ENCODE data around the gene PRKAR2B. TPM values are rescaled to one million over a fixed set of nuclear protein-coding genes. Genes with fewer than 3 reads are reported as not detected.

PRKAR2B gene
- 1 to 10 TPM in 1 of 5 experiments, under 1 TPM in 4; 0.43 to 5.0 (median 0.67) TPM for total RNA-seq
- under 1 TPM; 0.39 to 0.54 TPM for polyA plus RNA-seq
- 0.81 reads per million for total RNA-seq

DNA sequence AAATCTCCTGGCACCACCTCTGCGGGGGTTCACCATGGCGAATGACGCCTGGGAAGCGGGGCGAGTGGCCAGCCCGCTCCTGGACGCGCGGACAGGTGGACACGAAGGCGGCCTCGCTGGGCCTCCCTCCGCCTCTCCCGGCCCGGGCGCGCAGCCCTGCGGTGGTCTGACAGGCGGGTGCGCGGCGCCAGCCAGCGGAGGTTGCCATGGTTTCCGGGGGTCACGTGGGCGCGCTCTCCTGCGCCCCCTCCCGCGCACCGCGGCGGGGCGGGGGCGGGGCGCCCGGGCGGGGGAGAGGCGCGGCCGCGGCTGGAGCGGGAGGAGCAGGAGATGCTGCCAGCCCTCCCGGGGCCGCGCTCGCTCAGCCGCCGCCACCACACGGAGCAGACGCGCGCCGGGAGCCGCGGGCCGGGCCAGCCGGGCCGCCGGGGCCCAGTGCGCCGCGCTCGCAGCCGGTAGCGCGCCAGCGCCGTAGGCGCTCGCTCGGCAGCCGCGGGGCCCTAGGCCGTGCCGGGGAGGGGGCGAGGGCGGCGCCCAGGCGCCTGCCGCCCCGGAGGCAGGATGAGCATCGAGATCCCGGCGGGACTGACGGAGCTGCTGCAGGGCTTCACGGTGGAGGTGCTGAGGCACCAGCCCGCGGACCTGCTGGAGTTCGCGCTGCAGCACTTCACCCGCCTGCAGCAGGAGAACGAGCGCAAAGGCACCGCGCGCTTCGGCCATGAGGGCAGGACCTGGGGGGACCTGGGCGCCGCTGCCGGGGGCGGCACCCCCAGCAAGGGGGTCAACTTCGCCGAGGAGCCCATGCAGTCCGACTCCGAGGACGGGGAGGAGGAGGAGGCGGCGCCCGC is at the start of gene PRKAR2B:
TSS of gene PRKAR2B (plus strand) at position 359 of the 848 bp plus-strand sequence. CDS start at position 562, 203 bp downstream.
- peak within 1 kb of the TSS; percentile 53 for H3K4me3 ChIP-seq (ENCODE audit: low read length)
- peak within 1 kb of the TSS in 7 of 9 donors; percentile 48 to 89 (median 77) for H3K27ac Mint-ChIP-seq
- intact Hi-C loops (cut with micrococcal nuclease), result loop anchor here (1.0 to 10.0 kb wide), 13 partner anchors 82 to 850 kb away; partner anchors contain the start of genes PIK3CG (in 2 of the 2), CCDC71L (in 1 of the 2), COG5 (in 1 of the 2) and DLD (in 1 of the 2)

DNA sequence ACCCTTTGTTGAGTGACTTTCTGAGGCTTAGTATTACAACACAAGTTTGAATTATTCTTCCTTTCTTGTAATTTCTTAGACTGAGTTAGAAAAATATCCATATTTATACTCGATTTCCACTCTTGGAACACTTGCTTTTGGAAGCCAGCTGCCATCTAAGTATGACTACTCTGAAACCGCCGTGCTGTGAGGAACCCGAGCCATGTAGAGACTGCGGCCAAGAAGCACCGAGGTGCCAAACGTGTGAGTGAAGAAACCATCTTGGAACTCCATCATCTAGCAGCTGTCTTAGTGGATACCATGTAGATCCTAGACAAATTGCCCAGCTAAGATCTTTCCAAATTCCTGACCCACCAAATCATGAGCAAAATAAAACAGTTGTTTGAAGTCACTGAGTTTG is 49.7 kb upstream of the PRKAR2B start:
- Mint-ChIP-seq H3K9me3 (peaks cover 0 to 2% (median 0%) of the 10 kb centered on the region in 11 donors), H3K27ac (no peak overlapping the region), H3K4me3 (no peak overlapping the region), H3K36me3 (peaks cover 0 to 6% (median 0%) of the 10 kb centered on the region in 5 donors), H3K27me3 (peaks cover 4 to 21% (median 12%) of the 10 kb centered on the region in 5 donors), H3K4me1 (no peaks in the 10 kb centered on the region)
- Histone ChIP-seq H3K27me3 (ENCODE audit: control insufficient read depth in 2 of 2, insufficient read depth in 2 of 2, low read length in 2 of 2) (no peaks in the 10 kb centered on the region), H3K27ac (ENCODE audit: low read depth, low read length) (no peak overlapping the region), H3K36me3 (ENCODE audit: control insufficient read depth in 2 of 3, insufficient read depth in 3 of 3, low read length in 3 of 3) (no peaks in the 10 kb centered on the region), H3K9me3 (ENCODE audit: control insufficient read depth in 2 of 3, low read length in 3 of 3) (no peaks in the 10 kb centered on the region), H3K4me1 (ENCODE audit: control insufficient read depth in 2 of 2, insufficient read depth in 2 of 2, low read length in 2 of 2) (no peaks in the 10 kb centered on the region), H3K4me3 (ENCODE audit: low read length) (no peak overlapping the region)
- ATAC-seq (no peak), DNase-seq (no peak)
- intact Hi-C loops (cut with micrococcal nuclease), result no loop called here
- CTCF ChIA-PET, result no interaction called here
- POLR2A ChIA-PET, result no interaction called here

More for the DNA sequence above, at the start of gene PRKAR2B:
- POLR2A ChIA-PET, result no interaction called here
- CTCF ChIA-PET, result interaction anchor here (0.6 kb wide), 1 partner anchor 24 kb away, joined by 3 read pairs; no protein-coding TSS in a partner anchor
- H3K36me3 ChIP-seq (ENCODE audit: control insufficient read depth in 2 of 3, insufficient read depth in 3 of 3, low read length in 3 of 3), result no peaks in the 10 kb centered on the region
- peak within 1 kb of the TSS; percentile 78 to 96 (median 90) for H3K4me3 Mint-ChIP-seq
- ATAC-seq, result peak; percentile 96
- H3K4me1 Mint-ChIP-seq, result peaks cover 11 to 19% (median 15%) of the 10 kb centered on the region in 7 donors
- peak; percentile 69 to 81 (median 79) for DNase-seq
- H3K36me3 Mint-ChIP-seq, result no peaks in the 10 kb centered on the region
- H3K4me1 ChIP-seq (ENCODE audit: control insufficient read depth in 2 of 2, insufficient read depth in 2 of 2, low read length in 2 of 2), result peaks cover 4 to 10% of the 10 kb centered on the region in 2 donors
- H3K27me3 ChIP-seq (ENCODE audit: control insufficient read depth in 2 of 2, insufficient read depth in 2 of 2, low read length in 2 of 2), result peaks cover 4 to 8% of the 10 kb centered on the region in 2 donors
- H3K9me3 Mint-ChIP-seq, result peaks cover 0 to 2% (median 0%) of the 10 kb centered on the region in 11 donors
- H3K9me3 ChIP-seq (ENCODE audit: control insufficient read depth in 2 of 3, low read length in 3 of 3), result no peaks in the 10 kb centered on the region
- peaks cover 13 to 47% (median 29%) of the 10 kb centered on the region in 5 donors for H3K27me3 Mint-ChIP-seq
- H3K27ac ChIP-seq (ENCODE audit: low read depth, low read length), result peak within 1 kb of the TSS; percentile 33

- Mint-ChIP-seq H3K4me3 (no peak overlapping the region), H3K4me1 (no peaks in the 10 kb centered on the region), H3K27ac (no peak overlapping the region), H3K9me3 (no peaks in the 10 kb centered on the region), H3K36me3 (peaks cover 0 to 6% (median 0%) of the 10 kb centered on the region in 5 donors), H3K27me3 (peaks cover 4 to 21% (median 12%) of the 10 kb centered on the region in 5 donors)
- Histone ChIP-seq H3K4me3 (ENCODE audit: low read length) (no peak overlapping the region), H3K36me3 (ENCODE audit: control insufficient read depth in 2 of 3, insufficient read depth in 3 of 3, low read length in 3 of 3) (no peaks in the 10 kb centered on the region), H3K9me3 (ENCODE audit: control insufficient read depth in 2 of 3, low read length in 3 of 3) (no peaks in the 10 kb centered on the region), H3K27ac (ENCODE audit: low read depth, low read length) (no peak overlapping the region), H3K4me1 (ENCODE audit: control insufficient read depth in 2 of 2, insufficient read depth in 2 of 2, low read length in 2 of 2) (no peaks in the 10 kb centered on the region), H3K27me3 (ENCODE audit: control insufficient read depth in 2 of 2, insufficient read depth in 2 of 2, low read length in 2 of 2) (no peaks in the 10 kb centered on the region)
- ATAC-seq (no peak), DNase-seq (no peak)
- ChIA-PET CTCF (no interaction called here), POLR2A (no interaction called here)
- intact Hi-C loops (cut with micrococcal nuclease), result no loop called here
These were observed 46.8 kb upstream of the PRKAR2B start for GRCh38 chr7:106997487-106998271.

DNA sequence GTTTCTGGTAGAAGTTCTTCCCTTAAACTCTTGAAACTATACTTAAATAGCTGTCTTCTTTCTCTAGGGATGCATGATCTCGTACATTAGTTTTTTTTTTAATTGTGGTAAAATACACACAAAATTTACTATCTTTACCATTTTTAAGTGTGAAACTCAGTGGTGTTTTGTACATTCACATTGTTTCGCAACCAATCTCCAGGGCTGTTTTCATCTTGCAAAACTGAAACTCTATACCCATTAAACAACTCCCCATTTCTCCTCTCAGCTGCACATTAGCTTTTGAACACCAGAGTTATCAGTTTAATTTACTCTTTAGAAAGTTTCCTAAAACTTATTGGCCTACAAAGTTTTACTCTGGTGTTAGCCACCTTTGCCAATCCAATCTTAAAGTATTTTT is 45.5 kb upstream of the PRKAR2B start:
- Mint-ChIP-seq H3K27me3 (peaks cover 4 to 21% (median 8%) of the 10 kb centered on the region in 5 donors), H3K27ac (no peak overlapping the region), H3K4me3 (no peak overlapping the region), H3K36me3 (peaks cover 0 to 1% (median 0%) of the 10 kb centered on the region in 5 donors), H3K9me3 (no peaks in the 10 kb centered on the region), H3K4me1 (no peaks in the 10 kb centered on the region)
- no peak for ATAC-seq
- H3K9me3 ChIP-seq (ENCODE audit: control insufficient read depth in 2 of 3, low read length in 3 of 3), result no peaks in the 10 kb centered on the region
- H3K36me3 ChIP-seq (ENCODE audit: control insufficient read depth in 2 of 3, insufficient read depth in 3 of 3, low read length in 3 of 3), result no peaks in the 10 kb centered on the region
- H3K27me3 ChIP-seq (ENCODE audit: control insufficient read depth in 2 of 2, insufficient read depth in 2 of 2, low read length in 2 of 2), result no peaks in the 10 kb centered on the region
- no peak overlapping the region for H3K4me3 ChIP-seq (ENCODE audit: low read length)
- H3K27ac ChIP-seq (ENCODE audit: low read depth, low read length), result no peak overlapping the region
- POLR2A ChIA-PET, result no interaction called here
- intact Hi-C loops (cut with micrococcal nuclease), result no loop called here
- DNase-seq, result no peak
- no peaks in the 10 kb centered on the region for H3K4me1 ChIP-seq (ENCODE audit: control insufficient read depth in 2 of 2, insufficient read depth in 2 of 2, low read length in 2 of 2)
- CTCF ChIA-PET, result no interaction called here

GRCh38 chr7:107001490-107001889 is 43.0 kb upstream of the PRKAR2B start:
- intact Hi-C loops (cut with micrococcal nuclease), result no loop called here
- Histone ChIP-seq H3K36me3 (ENCODE audit: control insufficient read depth in 2 of 3, insufficient read depth in 3 of 3, low read length in 3 of 3) (no peaks in the 10 kb centered on the region), H3K9me3 (ENCODE audit: control insufficient read depth in 2 of 3, low read length in 3 of 3) (no peaks in the 10 kb centered on the region), H3K4me1 (ENCODE audit: control insufficient read depth in 2 of 2, insufficient read depth in 2 of 2, low read length in 2 of 2) (no peaks in the 10 kb centered on the region), H3K27me3 (ENCODE audit: control insufficient read depth in 2 of 2, insufficient read depth in 2 of 2, low read length in 2 of 2) (no peaks in the 10 kb centered on the region), H3K4me3 (ENCODE audit: low read length) (no peak overlapping the region), H3K27ac (ENCODE audit: low read depth, low read length) (no peak overlapping the region)
- DNase-seq, result no peak
- no peak overlapping the region for H3K4me3 Mint-ChIP-seq
- ATAC-seq, result no peak
- H3K4me1 Mint-ChIP-seq, result no peaks in the 10 kb centered on the region
- ChIA-PET CTCF (no interaction called here), POLR2A (no interaction called here)
- no peaks in the 10 kb centered on the region for H3K9me3 Mint-ChIP-seq
- no peak overlapping the region for H3K27ac Mint-ChIP-seq
- H3K36me3 Mint-ChIP-seq, result no peaks in the 10 kb centered on the region
- H3K27me3 Mint-ChIP-seq, result peaks cover under 1 to 8% (median 4%) of the 10 kb centered on the region in 5 donors

DNA sequence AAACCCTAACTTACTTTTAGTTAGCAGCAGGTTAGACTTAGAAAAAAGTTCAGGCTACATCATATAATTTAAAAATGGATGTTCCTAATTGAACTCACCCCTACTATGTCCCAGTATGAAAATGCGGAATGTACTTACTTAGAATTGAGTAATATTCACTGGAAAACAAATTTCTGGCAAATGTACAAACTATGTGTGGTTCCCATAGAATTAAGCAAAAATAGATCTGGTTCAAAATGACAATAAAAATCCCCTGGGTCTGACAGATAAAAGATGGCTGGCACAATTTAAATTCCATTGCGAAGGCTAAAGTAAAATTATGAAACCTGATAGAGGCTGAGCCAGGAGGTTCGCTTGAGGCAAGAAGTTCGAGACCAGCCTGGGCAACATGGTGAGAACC is 42.4 kb upstream of the PRKAR2B start:
- ChIA-PET CTCF (no interaction called here), POLR2A (no interaction called here)
- no peaks in the 10 kb centered on the region for H3K36me3 Mint-ChIP-seq
- no peaks in the 10 kb centered on the region for H3K9me3 Mint-ChIP-seq
- no peak for DNase-seq
- H3K4me1 ChIP-seq (ENCODE audit: control insufficient read depth in 2 of 2, insufficient read depth in 2 of 2, low read length in 2 of 2), result no peaks in the 10 kb centered on the region
- no peak overlapping the region for H3K4me3 ChIP-seq (ENCODE audit: low read length)
- H3K27me3 ChIP-seq (ENCODE audit: control insufficient read depth in 2 of 2, insufficient read depth in 2 of 2, low read length in 2 of 2), result no peaks in the 10 kb centered on the region
- H3K36me3 ChIP-seq (ENCODE audit: control insufficient read depth in 2 of 3, insufficient read depth in 3 of 3, low read length in 3 of 3), result no peaks in the 10 kb centered on the region
- no peak for ATAC-seq
- intact Hi-C loops (cut with micrococcal nuclease), result no loop called here
- no peaks in the 10 kb centered on the region for H3K4me1 Mint-ChIP-seq
- no peak overlapping the region for H3K4me3 Mint-ChIP-seq
- peaks cover 0 to 6% (median 4%) of the 10 kb centered on the region in 5 donors for H3K27me3 Mint-ChIP-seq
- H3K9me3 ChIP-seq (ENCODE audit: control insufficient read depth in 2 of 3, low read length in 3 of 3), result no peaks in the 10 kb centered on the region
- H3K27ac ChIP-seq (ENCODE audit: low read depth, low read length), result no peak overlapping the region
- no peak overlapping the region for H3K27ac Mint-ChIP-seq

Data from naive thymus-derived CD4-positive, alpha-beta T cell (primary cell).